ENCODE measurements around the gene FBLN1.

GRCh38 chr22:45594123-45594941 is 91.6 kb downstream of the FBLN1 start:
- TF ChIP-seq CTCF (IDR thresholded peaks at IDR 0.05; ENCODE audit: low read length) (no peak), EZH2 (IDR thresholded peaks at IDR 0.05; ENCODE audit: borderline replicate concordance, low read length) (no peak)

All from OCI-LY1 (cell line).